Osteocyte (in vitro differentiated cells): ENCODE data around the gene SLC6A19. TPM values are rescaled to one million over a fixed set of nuclear protein-coding genes. Genes with fewer than 3 reads are reported as not detected.

Source experiments
- DNase-seq: peaks from one replicate; pipeline ENCODE4 v3.0.0; 2021; ENCODE audit warnings: mixed read lengths; ENCODE audit not compliant: unreplicated experiment; ENCODE audit errors: extremely low spot score
- H3K27ac Mint-ChIP-seq: one replicate; pipeline ENCODE4 v1.8.0; 2021; ENCODE audit warnings: mild to moderate bottlenecking, mixed read lengths; ENCODE audit not compliant: unreplicated experiment
- H3K27me3 Mint-ChIP-seq: one replicate; pipeline ENCODE4 v1.8.0; 2021; ENCODE audit warnings: mixed read lengths; ENCODE audit not compliant: unreplicated experiment
- H3K36me3 Mint-ChIP-seq: one replicate; pipeline ENCODE4 v1.8.0; 2021; ENCODE audit warnings: mixed read lengths; ENCODE audit not compliant: unreplicated experiment
- H3K4me1 Mint-ChIP-seq: one replicate; pipeline ENCODE4 v1.8.0; 2021; ENCODE audit warnings: mixed read lengths; ENCODE audit not compliant: unreplicated experiment
- H3K4me3 Mint-ChIP-seq: one replicate; pipeline ENCODE4 v1.8.0; 2021; ENCODE audit warnings: mild to moderate bottlenecking, moderate library complexity, mixed read lengths; ENCODE audit not compliant: unreplicated experiment
- H3K9me3 Mint-ChIP-seq: one replicate; pipeline ENCODE4 v1.8.0; 2021; ENCODE audit warnings: mixed read lengths; ENCODE audit not compliant: unreplicated experiment
- total RNA-seq: library from RNA; stranded (reverse); gene quantifications from 2 replicates; pipeline ENCODE4 v1.2.1, GENCODE V29; 2021
- TF ChIP-seq, protein P1 (sequence below): fragments of 200-600 bp; sonication (generic); IDR thresholded peaks from 2 replicates; pipeline ENCODE4 v1.5.0; 2021; ENCODE audit warnings: antibody characterized with exemption, mild to moderate bottlenecking, moderate library complexity

The SLC6A19 gene
- total RNA-seq, 1 donor from 2014 or later = not detected

DNA sequence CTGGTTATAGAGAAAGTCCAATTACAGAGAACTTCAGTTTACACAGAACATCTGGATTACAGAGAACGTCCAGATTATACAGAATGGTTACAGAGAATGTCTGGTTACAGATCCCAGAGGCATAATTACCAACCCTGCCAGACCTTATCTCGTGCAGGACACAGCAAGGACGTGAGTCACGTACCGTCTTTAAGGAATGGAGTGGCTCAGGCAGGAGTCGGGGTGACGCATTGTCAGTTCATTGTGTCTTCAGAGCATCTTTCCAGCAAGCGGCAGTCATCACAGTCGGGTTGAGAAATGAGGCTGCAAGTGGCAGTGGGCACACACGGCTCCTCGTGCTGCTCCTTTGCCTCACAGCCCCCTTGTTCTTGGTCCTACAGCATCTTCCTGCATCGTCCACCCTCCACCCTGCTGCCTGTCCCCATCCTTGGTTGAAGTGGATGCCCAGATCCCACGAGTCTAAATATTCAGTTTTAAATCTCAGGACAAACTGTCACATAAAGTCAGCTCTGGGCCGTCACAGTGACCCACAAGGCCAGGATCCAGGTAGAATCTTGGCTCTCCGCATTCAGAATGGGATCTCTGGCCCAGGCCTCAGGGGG, 30.0 kb upstream of the SLC6A19 start:
- peaks cover 3% of the 10 kb centered on the region for H3K4me1 Mint-ChIP-seq
- TF ChIP-seq, protein P1, sequence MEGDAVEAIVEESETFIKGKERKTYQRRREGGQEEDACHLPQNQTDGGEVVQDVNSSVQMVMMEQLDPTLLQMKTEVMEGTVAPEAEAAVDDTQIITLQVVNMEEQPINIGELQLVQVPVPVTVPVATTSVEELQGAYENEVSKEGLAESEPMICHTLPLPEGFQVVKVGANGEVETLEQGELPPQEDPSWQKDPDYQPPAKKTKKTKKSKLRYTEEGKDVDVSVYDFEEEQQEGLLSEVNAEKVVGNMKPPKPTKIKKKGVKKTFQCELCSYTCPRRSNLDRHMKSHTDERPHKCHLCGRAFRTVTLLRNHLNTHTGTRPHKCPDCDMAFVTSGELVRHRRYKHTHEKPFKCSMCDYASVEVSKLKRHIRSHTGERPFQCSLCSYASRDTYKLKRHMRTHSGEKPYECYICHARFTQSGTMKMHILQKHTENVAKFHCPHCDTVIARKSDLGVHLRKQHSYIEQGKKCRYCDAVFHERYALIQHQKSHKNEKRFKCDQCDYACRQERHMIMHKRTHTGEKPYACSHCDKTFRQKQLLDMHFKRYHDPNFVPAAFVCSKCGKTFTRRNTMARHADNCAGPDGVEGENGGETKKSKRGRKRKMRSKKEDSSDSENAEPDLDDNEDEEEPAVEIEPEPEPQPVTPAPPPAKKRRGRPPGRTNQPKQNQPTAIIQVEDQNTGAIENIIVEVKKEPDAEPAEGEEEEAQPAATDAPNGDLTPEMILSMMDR = no peak
- no peaks in the 10 kb centered on the region for H3K9me3 Mint-ChIP-seq
- H3K4me3 Mint-ChIP-seq = no peak overlapping the region
- no peak for DNase-seq
- no peak overlapping the region for H3K27ac Mint-ChIP-seq
- no peaks in the 10 kb centered on the region for H3K36me3 Mint-ChIP-seq
- peaks cover 6% of the 10 kb centered on the region for H3K27me3 Mint-ChIP-seq

DNA sequence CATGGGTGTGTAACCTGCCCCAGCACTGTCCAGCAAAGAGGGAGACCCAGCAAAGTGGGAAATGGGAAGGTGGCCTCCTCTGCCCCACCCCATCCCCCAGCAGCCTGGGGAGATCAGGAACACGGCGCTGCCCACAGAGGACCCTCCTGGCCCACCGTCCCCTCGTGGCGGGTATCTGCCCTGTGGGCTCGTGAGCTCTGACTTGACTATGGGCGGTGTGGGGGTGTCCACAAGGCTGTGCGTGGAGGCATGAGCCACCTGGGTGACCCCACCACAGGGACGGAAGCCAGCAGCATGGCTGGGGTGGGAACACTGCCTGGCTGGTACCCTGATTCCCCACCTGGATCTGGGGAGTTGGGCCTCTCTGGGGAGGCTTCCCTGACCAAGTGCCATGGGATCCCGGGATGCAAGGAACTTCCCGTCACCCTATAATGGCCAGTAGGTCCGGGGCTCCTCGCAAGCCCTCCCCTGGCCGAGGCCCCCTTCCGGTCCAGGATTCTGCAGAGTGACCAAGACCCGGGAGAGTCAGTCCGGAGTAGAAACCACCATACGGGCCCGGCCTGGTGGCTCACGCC, 29.3 kb upstream of the SLC6A19 start:
- no peak overlapping the region for H3K27ac Mint-ChIP-seq
- H3K36me3 Mint-ChIP-seq = no peaks in the 10 kb centered on the region
- no peak for DNase-seq
- H3K4me1 Mint-ChIP-seq = peaks cover 3% of the 10 kb centered on the region
- no peaks in the 10 kb centered on the region for H3K9me3 Mint-ChIP-seq
- H3K4me3 Mint-ChIP-seq = no peak overlapping the region
- TF ChIP-seq, protein P1 = no peak
- peaks cover 6% of the 10 kb centered on the region for H3K27me3 Mint-ChIP-seq

DNA sequence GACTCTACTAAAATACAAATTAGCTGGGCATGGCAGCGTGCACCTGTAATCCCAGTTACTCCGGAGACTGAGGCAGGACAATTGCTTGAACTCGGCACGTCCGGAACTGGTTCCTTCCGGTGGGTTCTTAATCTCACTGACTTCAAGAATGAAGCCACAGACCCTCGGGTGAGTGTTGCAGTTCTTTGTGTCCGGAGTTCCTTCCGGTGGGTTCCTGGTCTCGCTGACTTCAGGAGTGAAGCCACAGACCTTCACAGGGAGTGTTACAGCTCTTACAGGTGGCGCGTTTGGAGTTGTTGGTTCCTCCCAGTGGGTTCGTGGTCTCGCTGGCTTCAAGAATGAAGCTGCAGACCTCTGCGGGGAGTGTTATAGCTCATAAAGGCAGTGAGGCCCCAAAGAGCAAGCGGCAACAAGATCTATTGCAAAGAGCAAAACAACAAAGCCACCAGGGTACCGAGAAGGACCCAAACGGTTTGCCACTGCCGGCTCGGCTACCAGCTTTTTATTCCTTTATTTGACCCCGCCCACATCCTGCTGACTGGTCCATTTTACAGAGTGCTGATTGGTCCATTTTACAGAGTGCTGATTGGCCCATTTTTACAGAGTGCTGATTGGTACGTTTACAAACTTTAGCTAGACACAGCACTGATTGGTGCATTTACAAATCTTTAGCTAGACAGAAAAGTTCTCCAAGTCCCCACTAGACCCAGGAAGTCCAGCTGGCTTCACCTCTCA, 28.6 kb upstream of the SLC6A19 start:
- Mint-ChIP-seq H3K4me3 (no peak overlapping the region), H3K36me3 (no peaks in the 10 kb centered on the region), H3K4me1 (peaks cover 3% of the 10 kb centered on the region), H3K9me3 (no peaks in the 10 kb centered on the region), H3K27ac (no peak overlapping the region), H3K27me3 (peaks cover 6% of the 10 kb centered on the region)
- DNase-seq = no peak
- TF ChIP-seq, protein P1 = no peak

DNA sequence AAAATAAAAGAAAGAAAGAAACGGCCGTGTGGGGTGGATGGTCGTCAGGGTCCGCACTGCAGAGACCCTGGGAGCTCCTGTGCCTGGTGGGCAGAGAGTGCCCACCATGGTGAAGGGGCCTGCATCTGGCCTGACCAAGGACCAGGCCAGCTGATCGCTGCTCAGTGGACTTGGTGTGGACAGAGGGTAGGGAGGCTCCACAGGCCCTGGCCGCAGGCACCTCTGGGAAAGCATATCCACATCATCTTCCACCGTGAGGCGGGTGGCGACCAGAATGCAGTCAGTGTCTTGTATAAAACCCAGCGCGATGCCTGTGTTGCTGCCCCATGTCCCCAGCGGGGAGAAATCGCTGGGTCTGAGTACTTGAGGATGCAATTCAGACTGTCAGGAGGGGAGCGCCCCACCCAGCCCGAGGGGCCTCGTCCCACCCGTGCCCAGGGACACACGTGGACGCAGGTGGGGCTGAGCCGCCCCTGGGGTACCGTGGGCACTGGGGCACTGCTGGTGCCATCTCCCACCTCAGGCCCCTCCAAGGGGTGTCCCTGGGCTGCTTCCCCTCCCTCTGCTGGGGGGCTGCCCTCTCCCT, 27.8 kb upstream of the SLC6A19 start:
- TF ChIP-seq, protein P1 = no peak
- Mint-ChIP-seq H3K9me3 (no peaks in the 10 kb centered on the region), H3K4me3 (no peak overlapping the region), H3K27ac (no peak overlapping the region), H3K36me3 (no peaks in the 10 kb centered on the region), H3K27me3 (peaks cover 4% of the 10 kb centered on the region), H3K4me1 (no peaks in the 10 kb centered on the region)
- DNase-seq = no peak
